ENCODE data around the gene PCNX3. TPM values are rescaled to one million over a fixed set of nuclear protein-coding genes. Genes with fewer than 3 reads are reported as not detected.
A peak's percentile ranks its signal among the peaks of the same experiment; 100 is the strongest.

PCNX3 gene
- total RNA-seq, 2 donors from 2014 or later, result 21.8 to 56.7 TPM

GRCh38 chr11:65593518-65594414, 21.8 kb upstream of the PCNX3 start:
- intact Hi-C loops (cut with DNase I), result no loop called here
- no peak for TF ChIP-seq POLR2A (IDR thresholded peaks at IDR 0.05)
- peak in 6 of 7 experiments; percentile 21 to 47 (median 40) for TF ChIP-seq CTCF (IDR thresholded peaks at IDR 0.05)
- Histone ChIP-seq H3K4me1 (peaks cover 17% of the 10 kb centered on the region), H3K4me3 (no peak overlapping the region), H3K27ac (no peak overlapping the region), H3K27me3 (no peaks in the 10 kb centered on the region), H3K36me3 (replicated peaks in 1 of 2; ENCODE audit: insufficient read depth in 1 of 2, low read depth in 2 of 2) (peaks cover 0 to 6% of the 10 kb centered on the region in 2 donors), H3K9me3 (no peaks in the 10 kb centered on the region)
- DNase-seq (peak in 2 of 4 donors; percentile 34 to 43), ATAC-seq (no peak)
- WGBS, 2 donors, result 76 to 84% methylated on average over 9 to 26 of the region's 26 CpGs

- H3K4me1 ChIP-seq, result peaks cover 17% of the 10 kb centered on the region
- TF ChIP-seq CTCF (IDR thresholded peaks at IDR 0.05) (no peak), POLR2A (IDR thresholded peaks at IDR 0.05) (no peak)
- DNase-seq (no peak), ATAC-seq (no peak)
- intact Hi-C loops (cut with DNase I), result no loop called here
- peaks cover 0 to 10% of the 10 kb centered on the region in 2 donors for H3K36me3 ChIP-seq (replicated peaks in 1 of 2; ENCODE audit: insufficient read depth in 1 of 2, low read depth in 2 of 2)
- H3K9me3 ChIP-seq, result no peaks in the 10 kb centered on the region
- no peak overlapping the region for H3K4me3 ChIP-seq
- no peak overlapping the region for H3K27ac ChIP-seq
- WGBS, 2 donors, result 73 to 76% methylated on average over 2 to 3 of the region's 3 CpGs
- no peaks in the 10 kb centered on the region for H3K27me3 ChIP-seq
Measured at GRCh38 chr11:65595131-65595530, 20.4 kb upstream of the PCNX3 start.

- peaks cover 0 to 10% of the 10 kb centered on the region in 2 donors for H3K36me3 ChIP-seq (replicated peaks in 1 of 2; ENCODE audit: insufficient read depth in 1 of 2, low read depth in 2 of 2)
Measured at GRCh38 chr11:65595543-65596281, 19.9 kb upstream of the PCNX3 start, which contains the start of gene KCNK7. Gene KCNK7, minus strand, starts transcription at chr11:65595800. Its CDS starts 28 bp downstream, at chr11:65595772.

GRCh38 chr11:65596520-65596919, 19.1 kb upstream of the PCNX3 start:
- peak in 1 of 4 donors; percentile 11 for DNase-seq
- no peaks in the 10 kb centered on the region for H3K9me3 ChIP-seq
- no peak overlapping the region for H3K4me3 ChIP-seq
- no peak for TF ChIP-seq POLR2A (IDR thresholded peaks at IDR 0.05)
- TF ChIP-seq CTCF (IDR thresholded peaks at IDR 0.05), result no peak
- H3K36me3 ChIP-seq (replicated peaks in 1 of 2; ENCODE audit: insufficient read depth in 1 of 2, low read depth in 2 of 2), result peaks cover 0 to 10% of the 10 kb centered on the region in 2 donors
- intact Hi-C loops (cut with DNase I), result no loop called here
- no peak overlapping the region for H3K27ac ChIP-seq
- ATAC-seq, result no peak
- H3K4me1 ChIP-seq, result peaks cover 17% of the 10 kb centered on the region
- WGBS, 2 donors, result 69 to 83% methylated on average over 6 of the region's 6 CpGs
- no peaks in the 10 kb centered on the region for H3K27me3 ChIP-seq

More at GRCh38 chr11:65595543-65596281, 19.9 kb upstream of the PCNX3 start, which contains the start of gene KCNK7:
- ATAC-seq (no peak), DNase-seq (no peak)
- H3K27me3 ChIP-seq, result no peaks in the 10 kb centered on the region
- H3K9me3 ChIP-seq, result no peaks in the 10 kb centered on the region
- intact Hi-C loops (cut with DNase I), result no loop called here
- no peak for TF ChIP-seq POLR2A (IDR thresholded peaks at IDR 0.05)
- TF ChIP-seq CTCF (IDR thresholded peaks at IDR 0.05), result no peak
- 72 to 85% methylated on average over 11 to 12 of the region's 12 CpGs for WGBS, 2 donors
- H3K4me3 ChIP-seq, result no peak within 1 kb of the TSS
- peaks cover 17% of the 10 kb centered on the region for H3K4me1 ChIP-seq
- H3K27ac ChIP-seq, result no peak within 1 kb of the TSS

All from body of pancreas (tissue), 4 donors.